ENCODE measurements around the gene SLC35F3. TPM values are rescaled to one million over a fixed set of nuclear protein-coding genes. Genes with fewer than 3 reads are reported as not detected.
A peak's percentile ranks its signal among the peaks of the same experiment; 100 is the strongest.
"Not testable (repeated sequence)": the region's sequence is repeated elsewhere in the genome, so short reads cannot be mapped to it uniquely, and the experiment has no call there.

The SLC35F3 gene
- total and polyA plus RNA-seq, 7 experiments from 2014 or later: 0.11 to 15.2 (median 0.96) TPM; not detected in 2

GRCh38 chr1:234340528-234340927, 436.1 kb downstream of the SLC35F3 start:
- H3K4me1 Mint-ChIP-seq: no peaks in the 10 kb centered on the region
- Histone ChIP-seq H3K27me3 (ENCODE audit: control insufficient read depth in 2 of 2, insufficient read depth in 2 of 2, low read length in 2 of 2) (no peaks in the 10 kb centered on the region), H3K36me3 (ENCODE audit: control insufficient read depth in 2 of 3, insufficient read depth in 3 of 3, low read length in 3 of 3) (no peaks in the 10 kb centered on the region), H3K27ac (ENCODE audit: low read depth, low read length) (no peak overlapping the region), H3K4me1 (ENCODE audit: control insufficient read depth in 2 of 2, insufficient read depth in 2 of 2, low read length in 2 of 2) (no peaks in the 10 kb centered on the region), H3K4me3 (ENCODE audit: low read length) (no peak overlapping the region), H3K9me3 (ENCODE audit: control insufficient read depth in 2 of 3, low read length in 3 of 3) (no peaks in the 10 kb centered on the region)
- ChIA-PET CTCF (no interaction called here), POLR2A (no interaction called here)
- peaks cover 0 to 47% (median 6%) of the 10 kb centered on the region in 5 donors for H3K27me3 Mint-ChIP-seq
- ATAC-seq (no peak), DNase-seq (no peak)
- intact Hi-C loops (cut with micrococcal nuclease): no loop called here
- no peak overlapping the region for H3K27ac Mint-ChIP-seq
- peaks cover 0 to 41% (median 25%) of the 10 kb centered on the region in 11 donors for H3K9me3 Mint-ChIP-seq
- peaks cover 0 to 10% (median 5%) of the 10 kb centered on the region in 5 donors for H3K36me3 Mint-ChIP-seq
- no peak overlapping the region for H3K4me3 Mint-ChIP-seq

GRCh38 chr1:234342774-234343173, 438.3 kb downstream of the SLC35F3 start:
- no peaks in the 10 kb centered on the region for H3K27me3 ChIP-seq (ENCODE audit: control insufficient read depth in 2 of 2, insufficient read depth in 2 of 2, low read length in 2 of 2)
- Mint-ChIP-seq H3K4me3 (no peak overlapping the region), H3K27ac (no peak overlapping the region), H3K36me3 (peaks cover 0 to 3% (median 0%) of the 10 kb centered on the region in 5 donors), H3K27me3 (peaks cover 0 to 32% (median 0%) of the 10 kb centered on the region in 5 donors), H3K4me1 (no peaks in the 10 kb centered on the region), H3K9me3 (peaks cover 0 to 18% (median 8%) of the 10 kb centered on the region in 11 donors)
- CTCF ChIA-PET: no interaction called here
- no peaks in the 10 kb centered on the region for H3K4me1 ChIP-seq (ENCODE audit: control insufficient read depth in 2 of 2, insufficient read depth in 2 of 2, low read length in 2 of 2)
- POLR2A ChIA-PET: interaction anchor here (0.7 kb wide), 1 partner anchor 15 kb away, joined by 3 read pairs; no protein-coding TSS in a partner anchor
- H3K4me3 ChIP-seq (ENCODE audit: low read length): no peak overlapping the region
- DNase-seq (no peak), ATAC-seq (no peak)
- no peak overlapping the region for H3K27ac ChIP-seq (ENCODE audit: low read depth, low read length)
- no peaks in the 10 kb centered on the region for H3K36me3 ChIP-seq (ENCODE audit: control insufficient read depth in 2 of 3, insufficient read depth in 3 of 3, low read length in 3 of 3)
- intact Hi-C loops (cut with micrococcal nuclease): no loop called here
- no peaks in the 10 kb centered on the region for H3K9me3 ChIP-seq (ENCODE audit: control insufficient read depth in 2 of 3, low read length in 3 of 3)

DNA sequence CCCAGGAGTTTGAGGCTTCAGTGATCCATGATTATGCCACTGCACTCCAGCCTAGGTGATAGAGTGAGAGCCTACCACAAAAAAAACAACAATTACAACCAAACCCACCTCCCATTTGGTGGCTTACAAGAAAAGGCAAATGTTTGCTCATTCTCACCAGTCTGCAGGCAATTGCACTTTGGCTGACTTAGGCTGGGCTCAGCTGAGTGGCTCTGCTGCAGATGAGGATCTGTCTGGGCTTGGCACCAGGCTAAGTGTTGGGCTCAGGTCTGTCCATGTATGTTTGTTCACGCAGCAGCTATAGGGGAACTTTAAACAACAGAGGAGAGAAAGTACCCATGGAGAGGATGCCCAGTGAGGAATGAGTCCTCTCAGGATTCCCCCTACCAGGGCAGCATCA, 440.8 kb downstream of the SLC35F3 start:
- H3K27me3 ChIP-seq (ENCODE audit: control insufficient read depth in 2 of 2, insufficient read depth in 2 of 2, low read length in 2 of 2): no peaks in the 10 kb centered on the region
- Mint-ChIP-seq H3K36me3 (peaks cover 0 to 4% (median under 1%) of the 10 kb centered on the region in 5 donors), H3K4me1 (no peaks in the 10 kb centered on the region), H3K4me3 (no peak overlapping the region), H3K27me3 (peaks cover 0 to 34% (median 7%) of the 10 kb centered on the region in 5 donors), H3K9me3 (peaks cover 0 to 5% (median 2%) of the 10 kb centered on the region in 11 donors), H3K27ac (no peak overlapping the region)
- H3K4me1 ChIP-seq (ENCODE audit: control insufficient read depth in 2 of 2, insufficient read depth in 2 of 2, low read length in 2 of 2): no peaks in the 10 kb centered on the region
- no peaks in the 10 kb centered on the region for H3K36me3 ChIP-seq (ENCODE audit: control insufficient read depth in 2 of 3, insufficient read depth in 3 of 3, low read length in 3 of 3)
- H3K4me3 ChIP-seq (ENCODE audit: low read length): no peak overlapping the region
- intact Hi-C loops (cut with micrococcal nuclease): no loop called here
- DNase-seq (no peak), ATAC-seq (no peak)
- ChIA-PET CTCF (interaction anchor here (1.1 kb wide), 1 partner anchor 36 kb away, joined by 3 read pairs; no protein-coding TSS in a partner anchor), POLR2A (no interaction called here)
- H3K27ac ChIP-seq (ENCODE audit: low read depth, low read length): no peak overlapping the region
- no peaks in the 10 kb centered on the region for H3K9me3 ChIP-seq (ENCODE audit: control insufficient read depth in 2 of 3, low read length in 3 of 3)

DNA sequence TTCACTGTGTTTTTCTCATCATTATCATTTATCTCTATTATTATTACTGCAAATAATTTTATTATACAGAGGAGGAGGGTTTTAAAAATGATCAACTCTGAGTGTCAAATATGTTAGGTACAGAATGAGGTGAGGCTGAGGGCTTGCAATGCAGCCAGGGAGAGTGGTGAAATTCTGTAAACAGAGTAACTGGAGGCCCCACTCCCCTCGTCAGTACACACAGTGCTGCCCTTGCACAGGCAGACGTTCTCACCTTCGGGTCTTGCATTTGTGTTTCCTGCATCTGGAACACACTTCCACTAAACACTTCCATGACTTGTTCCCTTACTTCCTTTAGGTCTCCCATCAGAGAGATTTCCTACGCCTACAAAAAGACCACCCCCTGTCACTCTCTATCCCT, 444.5 kb downstream of the SLC35F3 start:
- H3K4me3 ChIP-seq (ENCODE audit: low read length): no peak overlapping the region
- no peak overlapping the region for H3K27ac ChIP-seq (ENCODE audit: low read depth, low read length)
- no peaks in the 10 kb centered on the region for H3K36me3 ChIP-seq (ENCODE audit: control insufficient read depth in 2 of 3, insufficient read depth in 3 of 3, low read length in 3 of 3)
- Mint-ChIP-seq H3K27me3 (peaks cover 0 to 43% (median 11%) of the 10 kb centered on the region in 5 donors), H3K36me3 (peaks cover 0 to 4% (median 0%) of the 10 kb centered on the region in 5 donors), H3K9me3 (peaks cover 0 to 3% (median 0%) of the 10 kb centered on the region in 11 donors), H3K4me1 (no peaks in the 10 kb centered on the region), H3K4me3 (no peak overlapping the region), H3K27ac (no peak overlapping the region)
- intact Hi-C loops (cut with micrococcal nuclease): no loop called here
- no peak for DNase-seq
- H3K9me3 ChIP-seq (ENCODE audit: control insufficient read depth in 2 of 3, low read length in 3 of 3): no peaks in the 10 kb centered on the region
- CTCF ChIA-PET: no interaction called here
- no peaks in the 10 kb centered on the region for H3K27me3 ChIP-seq (ENCODE audit: control insufficient read depth in 2 of 2, insufficient read depth in 2 of 2, low read length in 2 of 2)
- no peaks in the 10 kb centered on the region for H3K4me1 ChIP-seq (ENCODE audit: control insufficient read depth in 2 of 2, insufficient read depth in 2 of 2, low read length in 2 of 2)
- POLR2A ChIA-PET: no interaction called here
- no peak for ATAC-seq

- peaks cover 0 to 6% of the 10 kb centered on the region in 2 donors for H3K4me1 ChIP-seq (ENCODE audit: control insufficient read depth in 2 of 2, insufficient read depth in 2 of 2, low read length in 2 of 2)
- no peaks in the 10 kb centered on the region for H3K9me3 ChIP-seq (ENCODE audit: control insufficient read depth in 2 of 3, low read length in 3 of 3)
- intact Hi-C loops (cut with micrococcal nuclease): loop anchor here (1.0 to 2.0 kb wide), 2 partner anchors 17 to 29 kb away; partner anchors contain the start of gene COA6 (in 1 of the 2)
- Mint-ChIP-seq H3K27me3 (peaks cover 0 to 32% (median 5%) of the 10 kb centered on the region in 5 donors), H3K27ac (peak overlapping the region in 6 of 9 donors; percentile 35 to 92 (median 88)), H3K4me1 (peaks cover 0 to 23% (median 15%) of the 10 kb centered on the region in 7 donors), H3K9me3 (peaks cover 0 to 5% (median 0%) of the 10 kb centered on the region in 11 donors), H3K4me3 (peak overlapping the region in 6 of 10 donors; percentile 52 to 90 (median 78)), H3K36me3 (peaks cover 0 to 14% (median 0%) of the 10 kb centered on the region in 5 donors)
- ATAC-seq: no peak
- H3K4me3 ChIP-seq (ENCODE audit: low read length): peak overlapping the region; percentile 60
- no peaks in the 10 kb centered on the region for H3K27me3 ChIP-seq (ENCODE audit: control insufficient read depth in 2 of 2, insufficient read depth in 2 of 2, low read length in 2 of 2)
- CTCF ChIA-PET: no interaction called here
- POLR2A ChIA-PET: interaction anchor here (0.7 to 3.1 kb wide), 2 partner anchors 10 to 17 kb away, joined by 5 to 22 read pairs; partner anchors contain the start of gene COA6
- DNase-seq: no peak
- H3K27ac ChIP-seq (ENCODE audit: low read depth, low read length): no peak overlapping the region
- no peaks in the 10 kb centered on the region for H3K36me3 ChIP-seq (ENCODE audit: control insufficient read depth in 2 of 3, insufficient read depth in 3 of 3, low read length in 3 of 3)
Observed at GRCh38 chr1:234355782-234356510, 451.5 kb downstream of the SLC35F3 start.

GRCh38 chr1:234356615-234357269, 452.3 kb downstream of the SLC35F3 start:
- CTCF ChIA-PET: interaction anchor here (0.7 to 1.9 kb wide), 3 partner anchors 47 to 1453 kb away, joined by 3 to 5 read pairs (median 4); no protein-coding TSS in a partner anchor
- DNase-seq: peak in 8 of 9 donors; percentile 34 to 65 (median 52)
- H3K4me1 ChIP-seq (ENCODE audit: control insufficient read depth in 2 of 2, insufficient read depth in 2 of 2, low read length in 2 of 2); H3K9me3 ChIP-seq (ENCODE audit: control insufficient read depth in 2 of 3, low read length in 3 of 3); H3K9me3 Mint-ChIP-seq; H3K36me3 ChIP-seq (ENCODE audit: control insufficient read depth in 2 of 3, insufficient read depth in 3 of 3, low read length in 3 of 3); H3K27me3 ChIP-seq (ENCODE audit: control insufficient read depth in 2 of 2, insufficient read depth in 2 of 2, low read length in 2 of 2): not testable (repeated sequence)
- H3K27ac ChIP-seq (ENCODE audit: low read depth, low read length): peak overlapping the region; percentile 74
- Mint-ChIP-seq H3K4me1 (peaks cover 0 to 27% (median 18%) of the 10 kb centered on the region in 7 donors), H3K27ac (peak overlapping the region; percentile 48 to 93 (median 87)), H3K36me3 (peaks cover 0 to 18% (median 0%) of the 10 kb centered on the region in 5 donors), H3K27me3 (peaks cover 0 to 30% (median 5%) of the 10 kb centered on the region in 5 donors), H3K4me3 (peak overlapping the region; percentile 65 to 94 (median 84))
- intact Hi-C loops (cut with micrococcal nuclease): loop anchor here (1.0 to 2.0 kb wide), 2 partner anchors 17 to 30 kb away; partner anchors contain the start of gene COA6 (in 2 of the 2)
- POLR2A ChIA-PET: interaction anchor here (0.7 to 3.1 kb wide), 3 partner anchors 16 to 49 kb away, joined by 3 to 22 read pairs (median 3); partner anchors contain the start of gene COA6
- H3K4me3 ChIP-seq (ENCODE audit: low read length): peak overlapping the region; percentile 60
- ATAC-seq: peak; percentile 85
